HCT116 (cell line): ENCODE results near the gene CAMSAP1. TPM values are rescaled to one million over a fixed set of nuclear protein-coding genes. Genes with fewer than 3 reads are reported as not detected.

Source experiments
- ATAC-seq: fragments of 200-7000 bp; cut with Tn5 transposase; 2 replicates; pipeline ENCODE4 v1.9.1; 2020; ENCODE audit warnings: mild to moderate bottlenecking, moderate library complexity
- BruUV-seq: library from RNA; stranded (reverse); fragments of 400-500 nt; replicated peaks from 2 replicates; lab custom pipeline; 2021; lab: Mats Ljungman, UMichigan
- CTCF ChIA-PET: fragments of 300-600 bp; sonication (Branson Sonifier 250); formaldehyde crosslinking; loops from one replicate; lab custom pipeline; 2021; ENCODE audit warnings: antibody characterized with exemption; lab: Charles Lee
- POLR2A ChIA-PET: fragments of 300-600, 350-600 bp; sonication (Branson Sonifier 250); formaldehyde crosslinking; loops from one replicate; lab custom pipeline; 2021; ENCODE audit warnings: antibody characterized with exemption; lab: Charles Lee
- RAD21 ChIA-PET, 2 experiments: fragments of 300-600 bp; sonication (Branson Sonifier 250); formaldehyde crosslinking; loops; one replicate each; lab custom pipeline; 2023; ENCODE audit warnings: low total read pairs in 2 of 2; ENCODE audit not compliant: uncharacterized antibody in 2 of 2, unreplicated experiment in 2 of 2, low non-redundant PET in 1 of 2; lab: Charles Lee
- DNase-seq: peaks from one replicate; pipeline ENCODE4 v3.0.0-alpha.2; 2010; ENCODE audit warnings: low read depth, low spot score
- H2AFZ ChIP-seq: fragments of 200-600 bp; shearing (Covaris generic), sonication (generic); 2 replicates; pipeline ENCODE4 v1.6.1; 2017; ENCODE audit warnings: low read depth, mixed run types, mixed read lengths, antibody characterized with exemption, low read length; ENCODE audit not compliant: poor library complexity, severe bottlenecking
- H3K27ac ChIP-seq: 2 replicates; pipeline ENCODE4 v1.5.1; 2012; ENCODE audit warnings: low read depth, low read length
- H3K27me3 ChIP-seq: fragments of 200-600 bp; sonication (generic); 2 replicates; pipeline ENCODE4 v1.6.1; 2016; ENCODE audit warnings: mixed run types, low read length, mixed read lengths; ENCODE audit not compliant: insufficient read depth
- H3K36me3 ChIP-seq, 2 experiments: fragments of 200-500 bp in 1 of 2; fragments of 200-600 bp in 1 of 2; sonication (Bioruptor generic) in 1 of 2; sonication (generic) in 1 of 2; 2 replicates each; pipeline versions ENCODE4 v1.5.1 to v1.6.1; 2014 to 2016; ENCODE audit warnings: low read length in 2 of 2, inconsistent platforms in 1 of 2, mixed read lengths in 1 of 2, mixed run types in 1 of 2; ENCODE audit not compliant: insufficient read depth in 2 of 2, control insufficient read depth in 1 of 2
- H3K4me1 ChIP-seq, 2 experiments: fragments of 200-600 bp in 1 of 2; sonication (generic) in 1 of 2; 2 replicates each; pipeline versions ENCODE4 v1.5.1 to v1.6.1; 2012 to 2017; ENCODE audit warnings: low read length in 2 of 2, inconsistent platforms in 1 of 2, mild to moderate bottlenecking in 1 of 2, mixed read lengths in 1 of 2, mixed run types in 1 of 2, moderate library complexity in 1 of 2; ENCODE audit not compliant: insufficient read depth in 2 of 2, control insufficient read depth in 1 of 2
- H3K4me2 ChIP-seq: fragments of 200-600 bp; sonication (generic); 2 replicates; pipeline ENCODE4 v1.6.1; 2017; ENCODE audit warnings: mixed run types, low read length, mixed read lengths
- H3K4me3 ChIP-seq, 2 experiments: fragments of 200-600 bp in 1 of 2; sonication (generic) in 1 of 2; replicated peaks in 1 of 2; 2 replicates each; pipeline ENCODE4 v1.5.1; 2011 to 2016; ENCODE audit warnings: low read length in 2 of 2, control low read depth in 1 of 2, low read depth in 1 of 2, mild to moderate bottlenecking in 1 of 2, mixed read lengths in 1 of 2, mixed run types in 1 of 2
- H3K79me2 ChIP-seq: fragments of 200-600 bp; sonication (generic); 2 replicates; pipeline ENCODE4 v1.6.1; 2017; ENCODE audit warnings: mild to moderate bottlenecking, mixed run types, low read length, moderate library complexity, mixed read lengths; ENCODE audit not compliant: insufficient read depth
- H3K9ac ChIP-seq: fragments of 200-600 bp; sonication (generic); 2 replicates; pipeline ENCODE4 v1.6.1; 2016; ENCODE audit warnings: low read length, mixed read lengths
- H3K9me2 ChIP-seq: fragments of 200-600 bp; sonication (generic), shearing (Covaris generic); 2 replicates; pipeline ENCODE4 v1.6.1; 2017; ENCODE audit warnings: mixed run types, mild to moderate bottlenecking, moderate library complexity; ENCODE audit not compliant: insufficient read depth
- H3K9me3 ChIP-seq, 2 experiments: fragments of 200-500 bp in 1 of 2; fragments of 200-600 bp in 1 of 2; sonication (Bioruptor generic) in 1 of 2; sonication (generic) in 1 of 2; 2 replicates each; pipeline ENCODE4 v1.6.1; 2014 to 2017; ENCODE audit warnings: low read length in 2 of 2, mixed read lengths in 2 of 2, inconsistent platforms in 1 of 2, low read depth in 1 of 2, mild to moderate bottlenecking in 1 of 2, mixed run types in 1 of 2, moderate library complexity in 1 of 2; ENCODE audit not compliant: control insufficient read depth in 1 of 2, insufficient read depth in 1 of 2
- H4K20me1 ChIP-seq: fragments of 200-600 bp; sonication (generic), shearing (Covaris generic); 2 replicates; pipeline ENCODE4 v1.6.1; 2017; ENCODE audit warnings: mixed run types, mild to moderate bottlenecking, moderate library complexity; ENCODE audit not compliant: insufficient read depth
- EGR1 ChIP-seq: IDR thresholded peaks from 2 replicates; pipeline ENCODE4 v1.6.1; 2012; ENCODE audit warnings: low read depth
- EZH2phosphoT487 ChIP-seq: fragments of 200-600 bp; IDR thresholded peaks from 2 replicates; pipeline ENCODE4 v1.6.1; 2018; ENCODE audit warnings: antibody characterized with exemption, borderline replicate concordance
- SP1 ChIP-seq: IDR thresholded peaks from 2 replicates; pipeline ENCODE4 v1.6.1; 2012; ENCODE audit warnings: low read depth
- ZFX ChIP-seq: fragments of 450-650 bp; IDR thresholded peaks from 2 replicates; pipeline ENCODE4 v1.6.1; 2017
- intact Hi-C: fragments of 100-400 bp; cut with micrococcal nuclease; formaldehyde crosslinking; loops from 2 replicates; pipeline ENCODE4 v1.10.0; 2022
- total RNA-seq: library from RNA; stranded (reverse); gene quantifications from one replicate; pipeline ENCODE4 v1.2.1, GENCODE V29; 2021; ENCODE audit not compliant: unreplicated experiment
- TF ChIP-seq, protein P1 (sequence below): IDR thresholded peaks from 2 replicates; pipeline ENCODE4 v1.6.1; 2011; ENCODE audit warnings: mild to moderate bottlenecking, low read length, moderate library complexity; ENCODE audit not compliant: insufficient replicate concordance; ENCODE audit errors: extremely low read depth
- TF ChIP-seq, protein P2 (sequence below): IDR thresholded peaks from 2 replicates; pipeline ENCODE4 v1.6.1; 2012; ENCODE audit warnings: low read depth

Gene CAMSAP1
- total RNA-seq, 1 experiment from 2014 or later: 33.1 TPM

DNA sequence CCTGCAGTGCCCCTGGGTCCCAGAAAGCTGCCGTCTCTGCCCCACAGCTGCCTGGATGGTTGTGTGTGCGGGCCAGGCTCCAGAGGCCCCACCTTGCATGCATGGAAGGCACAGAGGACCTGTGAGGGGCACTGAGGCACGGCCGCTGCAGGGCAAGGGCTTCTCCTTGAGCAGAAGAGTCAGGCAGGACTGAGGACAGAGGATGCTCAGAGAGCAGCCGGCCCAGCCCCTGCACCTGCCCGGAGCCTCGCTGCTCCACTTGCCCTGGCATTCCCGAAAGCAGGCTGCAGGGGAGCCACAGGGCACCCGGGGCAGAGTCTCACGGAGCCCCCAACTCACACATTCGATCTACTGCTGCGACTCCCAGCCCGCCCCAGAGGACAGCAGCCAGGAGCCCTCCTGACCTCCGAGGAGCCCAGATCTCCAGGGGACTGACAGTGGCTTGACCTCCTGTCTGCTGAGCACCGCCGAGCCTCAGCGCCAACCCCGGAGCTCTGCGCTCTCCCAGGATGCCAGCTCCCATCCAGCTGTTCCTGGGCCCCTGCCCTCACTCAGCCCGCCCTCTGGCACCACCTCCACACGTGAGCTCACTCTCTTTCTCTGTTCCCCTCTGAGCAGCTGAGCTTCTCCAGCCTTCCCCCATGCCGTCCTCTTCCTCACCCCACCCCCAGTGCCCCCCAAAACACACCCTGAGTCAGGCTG lies 110.4 kb downstream of the CAMSAP1 start:
- no peaks in the 10 kb centered on the region for H3K9me2 ChIP-seq
- no peaks in the 10 kb centered on the region for H3K9me3 ChIP-seq
- no peaks in the 10 kb centered on the region for H4K20me1 ChIP-seq
- H3K4me1 ChIP-seq: peaks cover 0 to 4% of the 10 kb centered on the region in 2 experiments; a peak in 1 of 4 replicates
- ChIA-PET CTCF (interaction anchor here (0.7 to 2.6 kb wide), 3 partner anchors 8 to 326 kb away, joined by 3 to 7 read pairs (median 4); no protein-coding TSS in a partner anchor), RAD21 (no interaction called here), POLR2A (no interaction called here)
- no peaks in the 10 kb centered on the region for H3K36me3 ChIP-seq
- no peaks in the 10 kb centered on the region for H3K27me3 ChIP-seq
- H3K4me2 ChIP-seq: no peak overlapping the region
- TF ChIP-seq EGR1 (no peak), EZH2phosphoT487 (no peak), SP1 (no peak), ZFX (no peak)
- TF ChIP-seq, protein P1, sequence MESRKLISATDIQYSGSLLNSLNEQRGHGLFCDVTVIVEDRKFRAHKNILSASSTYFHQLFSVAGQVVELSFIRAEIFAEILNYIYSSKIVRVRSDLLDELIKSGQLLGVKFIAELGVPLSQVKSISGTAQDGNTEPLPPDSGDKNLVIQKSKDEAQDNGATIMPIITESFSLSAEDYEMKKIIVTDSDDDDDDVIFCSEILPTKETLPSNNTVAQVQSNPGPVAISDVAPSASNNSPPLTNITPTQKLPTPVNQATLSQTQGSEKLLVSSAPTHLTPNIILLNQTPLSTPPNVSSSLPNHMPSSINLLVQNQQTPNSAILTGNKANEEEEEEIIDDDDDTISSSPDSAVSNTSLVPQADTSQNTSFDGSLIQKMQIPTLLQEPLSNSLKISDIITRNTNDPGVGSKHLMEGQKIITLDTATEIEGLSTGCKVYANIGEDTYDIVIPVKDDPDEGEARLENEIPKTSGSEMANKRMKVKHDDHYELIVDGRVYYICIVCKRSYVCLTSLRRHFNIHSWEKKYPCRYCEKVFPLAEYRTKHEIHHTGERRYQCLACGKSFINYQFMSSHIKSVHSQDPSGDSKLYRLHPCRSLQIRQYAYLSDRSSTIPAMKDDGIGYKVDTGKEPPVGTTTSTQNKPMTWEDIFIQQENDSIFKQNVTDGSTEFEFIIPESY: no peak
- no peak overlapping the region for H3K9ac ChIP-seq
- H3K4me3 ChIP-seq: no peak overlapping the region
- no peaks in the 10 kb centered on the region for H3K79me2 ChIP-seq
- no peak for DNase-seq
- H2AFZ ChIP-seq: no peak overlapping the region
- intact Hi-C loops: loop anchor here (1.0 kb wide), 1 partner anchor 326 kb away; no protein-coding TSS in a partner anchor
- 0 out of 2 replicates have a peak, but pooled peaks have one; percentile 21 for ATAC-seq
- no TSS peak for BruUV-seq
- no peak overlapping the region for H3K27ac ChIP-seq

DNA sequence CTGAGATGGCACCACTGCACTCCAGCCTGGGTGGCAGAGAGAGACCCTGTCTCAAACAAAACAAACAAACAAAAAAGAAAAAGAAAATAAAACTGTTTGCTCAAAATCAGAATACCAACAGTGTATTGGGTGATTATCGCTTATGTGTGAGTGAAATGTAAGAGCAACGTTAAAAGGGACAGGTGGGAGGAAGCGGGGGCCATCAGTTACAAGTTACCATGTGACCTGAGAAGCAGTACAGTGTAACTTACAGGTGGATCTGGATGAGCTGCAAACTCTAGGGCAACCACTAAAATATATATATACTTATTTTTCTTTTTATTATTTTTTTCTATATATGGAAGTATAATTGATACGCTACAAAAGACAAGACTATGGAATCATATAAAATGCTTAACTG lies 112.0 kb downstream of the CAMSAP1 start:
- no peaks in the 10 kb centered on the region for H3K27me3 ChIP-seq
- H3K27ac ChIP-seq: no peak overlapping the region

More for the DNA sequence above, 112.0 kb downstream of the CAMSAP1 start:
- no peaks in the 10 kb centered on the region for H3K9me3 ChIP-seq
- CTCF ChIA-PET: interaction anchor here (2.6 kb wide), 1 partner anchor 328 kb away, joined by 7 read pairs; no protein-coding TSS in a partner anchor
- TF ChIP-seq, protein P2, sequence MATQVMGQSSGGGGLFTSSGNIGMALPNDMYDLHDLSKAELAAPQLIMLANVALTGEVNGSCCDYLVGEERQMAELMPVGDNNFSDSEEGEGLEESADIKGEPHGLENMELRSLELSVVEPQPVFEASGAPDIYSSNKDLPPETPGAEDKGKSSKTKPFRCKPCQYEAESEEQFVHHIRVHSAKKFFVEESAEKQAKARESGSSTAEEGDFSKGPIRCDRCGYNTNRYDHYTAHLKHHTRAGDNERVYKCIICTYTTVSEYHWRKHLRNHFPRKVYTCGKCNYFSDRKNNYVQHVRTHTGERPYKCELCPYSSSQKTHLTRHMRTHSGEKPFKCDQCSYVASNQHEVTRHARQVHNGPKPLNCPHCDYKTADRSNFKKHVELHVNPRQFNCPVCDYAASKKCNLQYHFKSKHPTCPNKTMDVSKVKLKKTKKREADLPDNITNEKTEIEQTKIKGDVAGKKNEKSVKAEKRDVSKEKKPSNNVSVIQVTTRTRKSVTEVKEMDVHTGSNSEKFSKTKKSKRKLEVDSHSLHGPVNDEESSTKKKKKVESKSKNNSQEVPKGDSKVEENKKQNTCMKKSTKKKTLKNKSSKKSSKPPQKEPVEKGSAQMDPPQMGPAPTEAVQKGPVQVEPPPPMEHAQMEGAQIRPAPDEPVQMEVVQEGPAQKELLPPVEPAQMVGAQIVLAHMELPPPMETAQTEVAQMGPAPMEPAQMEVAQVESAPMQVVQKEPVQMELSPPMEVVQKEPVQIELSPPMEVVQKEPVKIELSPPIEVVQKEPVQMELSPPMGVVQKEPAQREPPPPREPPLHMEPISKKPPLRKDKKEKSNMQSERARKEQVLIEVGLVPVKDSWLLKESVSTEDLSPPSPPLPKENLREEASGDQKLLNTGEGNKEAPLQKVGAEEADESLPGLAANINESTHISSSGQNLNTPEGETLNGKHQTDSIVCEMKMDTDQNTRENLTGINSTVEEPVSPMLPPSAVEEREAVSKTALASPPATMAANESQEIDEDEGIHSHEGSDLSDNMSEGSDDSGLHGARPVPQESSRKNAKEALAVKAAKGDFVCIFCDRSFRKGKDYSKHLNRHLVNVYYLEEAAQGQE: no peak
- no peak overlapping the region for H3K4me3 ChIP-seq
- no peak overlapping the region for H3K4me2 ChIP-seq
- H2AFZ ChIP-seq: no peak overlapping the region
- intact Hi-C loops: no loop called here
- POLR2A ChIA-PET: no interaction called here
- no peaks in the 10 kb centered on the region for H3K9me2 ChIP-seq
- no TSS peak for BruUV-seq
- peaks cover 0 to 4% of the 10 kb centered on the region in 2 experiments; a peak in 1 of 4 replicates for H3K4me1 ChIP-seq
- no peaks in the 10 kb centered on the region for H3K36me3 ChIP-seq
- H3K9ac ChIP-seq: no peak overlapping the region
- RAD21 ChIA-PET: no interaction called here
- no peaks in the 10 kb centered on the region for H4K20me1 ChIP-seq
- DNase-seq (no peak), ATAC-seq (no peak)
- H3K79me2 ChIP-seq: no peaks in the 10 kb centered on the region
